A204.1 (cell line): ENCODE measurements around the gene WDR5.
"Not testable (repeated sequence)": the region's sequence is repeated elsewhere in the genome, so short reads cannot be mapped to it uniquely, and the experiment has no call there.

Experiments
- FAIRE-seq: peaks from 2 replicates; lab custom pipeline; 2012; peaks lifted over from hg19 to GRCh38; lab: Jason Lieb, UNC

WDR5 gene

GRCh38 chr9:134135343-134136117 is at the start of gene WDR5:
WDR5 (plus strand) TSS chr9:134136082; CDS start chr9:134139878, 3,796 bp downstream.
- FAIRE-seq, result no peak

GRCh38 chr9:134088063-134088725 is 47.7 kb upstream of the WDR5 start:
- no peak for FAIRE-seq

- no peak for FAIRE-seq
Observed at GRCh38 chr9:134089972-134090371, 45.9 kb upstream of the WDR5 start.

GRCh38 chr9:134099123-134099761 is 36.6 kb upstream of the WDR5 start:
- no peak for FAIRE-seq

- no peak for FAIRE-seq
Observed at GRCh38 chr9:134100040-134100439, 35.8 kb upstream of the WDR5 start.

- not testable (repeated sequence) for FAIRE-seq
Observed at GRCh38 chr9:134101133-134101532, 34.7 kb upstream of the WDR5 start.

GRCh38 chr9:134101623-134102149 is 34.2 kb upstream of the WDR5 start:
- no peak for FAIRE-seq

- FAIRE-seq, result no peak
Observed at GRCh38 chr9:134103391-134103998, 32.4 kb upstream of the WDR5 start.

- no peak for FAIRE-seq
Observed at GRCh38 chr9:134111064-134111463, 24.8 kb upstream of the WDR5 start.

- FAIRE-seq, result no peak
Observed at GRCh38 chr9:134112561-134112960, 23.3 kb upstream of the WDR5 start.

- not testable (repeated sequence) for FAIRE-seq
Observed at GRCh38 chr9:134118972-134119371, 16.9 kb upstream of the WDR5 start.

- no peak for FAIRE-seq
Observed at GRCh38 chr9:134123764-134124128, 12.1 kb upstream of the WDR5 start.

GRCh38 chr9:134125413-134126095 is 10.3 kb upstream of the WDR5 start:
- no peak for FAIRE-seq

- no peak for FAIRE-seq
Observed at GRCh38 chr9:134126373-134126772, 9.5 kb upstream of the WDR5 start.

GRCh38 chr9:134127065-134127580 is 8.8 kb upstream of the WDR5 start:
- FAIRE-seq, result no peak

- FAIRE-seq, result no peak
Observed at GRCh38 chr9:134127616-134128015, 8.3 kb upstream of the WDR5 start.

GRCh38 chr9:134128727-134129679 is 6.9 kb upstream of the WDR5 start:
- FAIRE-seq, result no peak

- no peak for FAIRE-seq
Observed at GRCh38 chr9:134130503-134131375, 5.1 kb upstream of the WDR5 start.

GRCh38 chr9:134131471-134132207 is 4.2 kb upstream of the WDR5 start:
- no peak for FAIRE-seq
